Measurements from ENCODE around the gene LAMA3. TPM values are rescaled to one million over a fixed set of nuclear protein-coding genes. Genes with fewer than 3 reads are reported as not detected.

The LAMA3 gene
- total and polyA plus RNA-seq, 5 experiments from 2014 or later, result not detected

DNA sequence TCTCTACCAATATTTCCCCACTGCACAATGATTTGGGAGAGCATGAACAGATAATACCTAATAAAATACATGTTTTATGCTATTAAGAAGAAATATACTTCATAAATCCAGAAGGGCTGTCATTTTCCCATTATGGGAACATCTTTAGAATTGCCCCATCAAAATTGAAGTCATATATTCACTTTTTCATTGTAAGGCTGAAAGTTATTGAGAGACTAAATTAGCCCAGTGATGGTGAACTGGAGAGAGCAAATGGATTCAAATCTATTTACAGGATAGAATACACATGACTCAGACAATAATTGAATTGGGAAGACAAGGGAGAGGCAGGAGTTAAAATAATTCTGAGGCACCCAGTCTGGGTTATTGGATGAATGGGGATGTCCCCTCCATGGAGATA, 245.6 kb downstream of the LAMA3 start:
- POLR2A ChIA-PET, result interaction anchor here (0.6 kb wide), 1 partner anchor 308 kb away, joined by 4 read pairs; no protein-coding TSS in a partner anchor
- Mint-ChIP-seq H3K4me3 (peak overlapping the region in 1 of 10 donors; percentile 18), H3K36me3 (no peaks in the 10 kb centered on the region), H3K4me1 (peaks cover 24 to 58% (median 50%) of the 10 kb centered on the region in 4 donors), H3K27me3 (no peaks in the 10 kb centered on the region), H3K9me3 (no peaks in the 10 kb centered on the region), H3K27ac (peak overlapping the region in 3 of 10 donors; percentile 1 to 44 (median 7))
- no peak for DNase-seq
- no peak for ATAC-seq

GRCh38 chr18:23935804-23936203, 246.6 kb downstream of the LAMA3 start:
- Mint-ChIP-seq H3K9me3 (no peaks in the 10 kb centered on the region), H3K36me3 (no peaks in the 10 kb centered on the region), H3K27me3 (no peaks in the 10 kb centered on the region), H3K27ac (peak overlapping the region in 4 of 10 donors; percentile 3 to 63 (median 57)), H3K4me3 (peak overlapping the region in 6 of 10 donors; percentile 7 to 45 (median 20)), H3K4me1 (peaks cover 24 to 55% (median 48%) of the 10 kb centered on the region in 4 donors)
- DNase-seq (peak in 4 of 10 donors; percentile 15 to 24 (median 18)), ATAC-seq (peak; percentile 44 to 70)
- POLR2A ChIA-PET, result no interaction called here

GRCh38 chr18:23936381-23936958, 247.2 kb downstream of the LAMA3 start:
- no peak for ATAC-seq
- H3K27me3 Mint-ChIP-seq, result no peaks in the 10 kb centered on the region
- peak overlapping the region in 3 of 10 donors; percentile 19 to 40 (median 19) for H3K27ac Mint-ChIP-seq
- H3K9me3 Mint-ChIP-seq, result no peaks in the 10 kb centered on the region
- H3K4me3 Mint-ChIP-seq, result peak overlapping the region in 1 of 10 donors; percentile 9
- no peak for DNase-seq
- peaks cover 24 to 55% (median 48%) of the 10 kb centered on the region in 4 donors for H3K4me1 Mint-ChIP-seq
- POLR2A ChIA-PET, result no interaction called here
- no peaks in the 10 kb centered on the region for H3K36me3 Mint-ChIP-seq

GRCh38 chr18:23938043-23938756, 248.9 kb downstream of the LAMA3 start:
- POLR2A ChIA-PET, result no interaction called here
- H3K4me3 Mint-ChIP-seq, result peak overlapping the region in 4 of 10 donors; percentile 1 to 65 (median 34)
- H3K27ac Mint-ChIP-seq, result peak overlapping the region in 6 of 10 donors; percentile 24 to 60 (median 46)
- peaks cover 31 to 62% (median 59%) of the 10 kb centered on the region in 4 donors for H3K4me1 Mint-ChIP-seq
- peak; percentile 46 to 65 for ATAC-seq
- no peaks in the 10 kb centered on the region for H3K9me3 Mint-ChIP-seq
- H3K36me3 Mint-ChIP-seq, result no peaks in the 10 kb centered on the region
- DNase-seq, result no peak
- H3K27me3 Mint-ChIP-seq, result no peaks in the 10 kb centered on the region

- Mint-ChIP-seq H3K4me1 (peaks cover 33 to 69% (median 64%) of the 10 kb centered on the region in 4 donors), H3K4me3 (no peak overlapping the region), H3K27me3 (no peaks in the 10 kb centered on the region), H3K9me3 (no peaks in the 10 kb centered on the region), H3K36me3 (no peaks in the 10 kb centered on the region), H3K27ac (peak overlapping the region in 2 of 10 donors; percentile 29 to 43)
- POLR2A ChIA-PET, result no interaction called here
- DNase-seq (no peak), ATAC-seq (no peak)
These were observed 249.7 kb downstream of the LAMA3 start for GRCh38 chr18:23938901-23939341.

GRCh38 chr18:23939366-23939765, 250.1 kb downstream of the LAMA3 start:
- Mint-ChIP-seq H3K27ac (peak overlapping the region in 2 of 10 donors; percentile 29 to 73), H3K4me1 (peaks cover 34 to 69% (median 60%) of the 10 kb centered on the region in 4 donors), H3K36me3 (no peaks in the 10 kb centered on the region), H3K9me3 (no peaks in the 10 kb centered on the region), H3K4me3 (no peak overlapping the region), H3K27me3 (no peaks in the 10 kb centered on the region)
- ATAC-seq (no peak), DNase-seq (no peak)
- POLR2A ChIA-PET, result no interaction called here

GRCh38 chr18:23939896-23940295, 250.6 kb downstream of the LAMA3 start:
- H3K36me3 Mint-ChIP-seq, result no peaks in the 10 kb centered on the region
- no peaks in the 10 kb centered on the region for H3K9me3 Mint-ChIP-seq
- H3K27ac Mint-ChIP-seq, result peak overlapping the region in 1 of 10 donors; percentile 51
- no peak for DNase-seq
- peaks cover 35 to 65% (median 57%) of the 10 kb centered on the region in 4 donors for H3K4me1 Mint-ChIP-seq
- H3K27me3 Mint-ChIP-seq, result no peaks in the 10 kb centered on the region
- POLR2A ChIA-PET, result no interaction called here
- H3K4me3 Mint-ChIP-seq, result no peak overlapping the region
- ATAC-seq, result no peak

DNA sequence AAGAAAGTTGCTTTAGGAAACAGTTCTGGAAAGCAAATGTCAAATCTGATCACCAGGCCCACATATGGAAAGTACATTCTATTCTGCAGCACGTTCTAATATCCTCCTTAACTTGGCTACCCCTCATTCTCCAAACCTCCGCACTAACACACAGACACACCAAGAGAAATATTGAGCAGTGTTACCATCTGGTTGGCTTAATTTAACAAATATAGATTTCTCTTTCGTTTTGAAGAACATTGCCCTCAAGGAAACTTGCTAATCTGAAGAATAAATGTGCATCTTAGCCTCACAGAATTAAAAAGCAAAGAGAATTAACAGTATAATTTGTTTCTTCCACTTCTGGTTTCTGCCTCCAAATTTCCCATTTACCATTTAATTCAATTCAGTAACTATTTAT, 252.5 kb downstream of the LAMA3 start:
- no peak for DNase-seq
- no peaks in the 10 kb centered on the region for H3K27me3 Mint-ChIP-seq
- POLR2A ChIA-PET, result no interaction called here
- H3K27ac Mint-ChIP-seq, result peak overlapping the region in 1 of 10 donors; percentile 19
- H3K4me3 Mint-ChIP-seq, result no peak overlapping the region
- H3K36me3 Mint-ChIP-seq, result no peaks in the 10 kb centered on the region
- no peak for ATAC-seq
- H3K4me1 Mint-ChIP-seq, result peaks cover 30 to 47% (median 45%) of the 10 kb centered on the region in 4 donors
- no peaks in the 10 kb centered on the region for H3K9me3 Mint-ChIP-seq

DNA sequence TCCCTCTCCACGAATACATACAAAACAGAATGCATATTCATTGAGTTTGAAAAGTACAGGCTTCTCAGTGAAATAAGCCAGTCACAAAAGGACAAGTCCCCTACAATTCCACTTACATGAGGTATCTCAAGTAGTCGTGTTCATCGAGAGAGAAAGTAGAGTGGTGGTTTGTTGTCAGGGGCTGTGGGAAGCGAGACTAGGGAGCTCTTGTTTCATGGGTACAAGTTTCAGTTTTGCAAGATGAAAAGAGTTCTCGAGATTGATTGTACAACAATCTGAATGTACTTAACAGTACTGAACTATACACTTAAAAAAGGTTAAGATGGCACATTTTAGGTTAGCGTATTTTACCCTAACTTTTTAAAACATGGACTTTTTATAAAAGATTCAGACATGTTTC, 253.9 kb downstream of the LAMA3 start:
- H3K9me3 Mint-ChIP-seq, result no peaks in the 10 kb centered on the region
- H3K27ac Mint-ChIP-seq, result peak overlapping the region; percentile 20 to 91 (median 65)
- DNase-seq (peak in 3 of 10 donors; percentile 17 to 52 (median 31)), ATAC-seq (peak; percentile 49 to 69)
- POLR2A ChIA-PET, result interaction anchor here (0.5 kb wide), 1 partner anchor 312 kb away, joined by 3 read pairs; no protein-coding TSS in a partner anchor
- peaks cover 28 to 37% (median 34%) of the 10 kb centered on the region in 4 donors for H3K4me1 Mint-ChIP-seq
- no peaks in the 10 kb centered on the region for H3K27me3 Mint-ChIP-seq
- H3K4me3 Mint-ChIP-seq, result peak overlapping the region; percentile 0 to 78 (median 54)
- H3K36me3 Mint-ChIP-seq, result no peaks in the 10 kb centered on the region

GRCh38 chr18:23943903-23944624, 254.8 kb downstream of the LAMA3 start:
- Mint-ChIP-seq H3K4me3 (no peak overlapping the region), H3K4me1 (peaks cover 20 to 27% (median 24%) of the 10 kb centered on the region in 4 donors), H3K9me3 (no peaks in the 10 kb centered on the region), H3K36me3 (no peaks in the 10 kb centered on the region), H3K27ac (peak overlapping the region in 3 of 10 donors; percentile 6 to 78 (median 64)), H3K27me3 (no peaks in the 10 kb centered on the region)
- no peak for DNase-seq
- ATAC-seq, result no peak
- POLR2A ChIA-PET, result interaction anchor here (0.6 kb wide), 1 partner anchor 29 kb away, joined by 4 read pairs; no protein-coding TSS in a partner anchor

GRCh38 chr18:23945416-23946079, 256.3 kb downstream of the LAMA3 start:
- Mint-ChIP-seq H3K4me1 (peaks cover 17 to 29% (median 24%) of the 10 kb centered on the region in 4 donors), H3K27me3 (no peaks in the 10 kb centered on the region), H3K36me3 (no peaks in the 10 kb centered on the region), H3K9me3 (no peaks in the 10 kb centered on the region), H3K27ac (peak overlapping the region in 1 of 10 donors; percentile 11), H3K4me3 (no peak overlapping the region)
- no peak for DNase-seq
- POLR2A ChIA-PET, result interaction anchor here (0.6 kb wide), 1 partner anchor 78 kb away, joined by 3 read pairs; no protein-coding TSS in a partner anchor
- ATAC-seq, result no peak

- H3K27ac Mint-ChIP-seq, result peak overlapping the region in 1 of 10 donors; percentile 37
- no peak for ATAC-seq
- H3K4me3 Mint-ChIP-seq, result no peak overlapping the region
- H3K4me1 Mint-ChIP-seq, result peaks cover 3 to 14% (median 4%) of the 10 kb centered on the region in 4 donors
- H3K36me3 Mint-ChIP-seq, result no peaks in the 10 kb centered on the region
- H3K9me3 Mint-ChIP-seq, result no peaks in the 10 kb centered on the region
- DNase-seq, result no peak
- H3K27me3 Mint-ChIP-seq, result no peaks in the 10 kb centered on the region
- POLR2A ChIA-PET, result no interaction called here
These were observed 260.6 kb downstream of the LAMA3 start for GRCh38 chr18:23949863-23950262.
